C4-2B (cell line): ENCODE data around the gene TCN1.

Experiments used
- H3K27ac ChIP-seq: fragments of 450-650 bp; 2 replicates; pipeline ENCODE4 v1.5.1; 2017
- CTCF ChIP-seq: fragments of 450-650 bp; conservative IDR thresholded peaks from 2 replicates; pipeline ENCODE4 v1.5.1; 2017; ENCODE audit warnings: mild to moderate bottlenecking
- ZFX ChIP-seq: fragments of 450-650 bp; IDR thresholded peaks from 2 replicates; pipeline ENCODE4 v1.6.1; 2017

The TCN1 gene

GRCh38 chr11:59815754-59816153 lies 50.5 kb downstream of the TCN1 start:
- TF ChIP-seq CTCF = no peak
- H3K27ac ChIP-seq = no peak overlapping the region

GRCh38 chr11:59814021-59814420 lies 52.3 kb downstream of the TCN1 start:
- H3K27ac ChIP-seq = no peak overlapping the region
- no peak for TF ChIP-seq ZFX
- TF ChIP-seq CTCF = no peak

GRCh38 chr11:59813364-59813763 lies 52.9 kb downstream of the TCN1 start:
- no peak overlapping the region for H3K27ac ChIP-seq
- TF ChIP-seq CTCF (no peak), ZFX (no peak)

- no peak overlapping the region for H3K27ac ChIP-seq
- TF ChIP-seq CTCF (no peak), ZFX (no peak)
Measured at GRCh38 chr11:59812220-59812619, 54.1 kb downstream of the TCN1 start.

- H3K27ac ChIP-seq = peak overlapping the region; percentile 77
- TF ChIP-seq ZFX (no peak), CTCF (no peak)
Measured at GRCh38 chr11:59810911-59811259, 55.4 kb downstream of the TCN1 start.

GRCh38 chr11:59810189-59810910 lies 55.9 kb downstream of the TCN1 start, which contains the start of gene MRPL16:
TSS of gene MRPL16 (minus strand) at chr11:59810778. CDS start at chr11:59810658, 120 bp downstream.
- peak within 1 kb of the TSS; percentile 77 for H3K27ac ChIP-seq

More at GRCh38 chr11:59810189-59810910, 55.9 kb downstream of the TCN1 start, which contains the start of gene MRPL16:
- TF ChIP-seq CTCF (peak; percentile 47), ZFX (no peak)
